ENCODE results near the gene EPB41L4A.

EPB41L4A gene

DNA sequence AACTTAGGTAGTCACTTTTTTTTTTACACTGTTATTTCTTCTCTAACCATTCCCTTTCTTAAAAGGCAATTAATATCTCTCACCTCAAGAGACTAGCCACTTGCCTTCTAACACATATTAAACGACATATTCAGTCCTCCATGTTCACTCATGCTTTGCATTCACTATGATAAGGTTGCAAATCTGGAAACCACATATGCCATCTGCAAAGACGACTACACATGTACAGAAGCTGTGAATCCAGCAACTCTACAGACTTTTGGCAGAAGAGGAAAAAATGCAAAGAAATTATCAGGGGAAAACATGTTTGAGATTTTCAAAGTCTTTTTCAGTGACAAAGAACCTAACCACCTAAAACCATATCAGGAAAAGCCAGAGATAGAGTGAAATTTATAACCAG lies 112.1 kb downstream of the EPB41L4A start:
- H3K27ac ChIP-seq = no peak overlapping the region
- TF ChIP-seq ZFX (IDR thresholded peaks at IDR 0.05; ENCODE audit: borderline replicate concordance) = no peak
- TF ChIP-seq, protein P1, sequence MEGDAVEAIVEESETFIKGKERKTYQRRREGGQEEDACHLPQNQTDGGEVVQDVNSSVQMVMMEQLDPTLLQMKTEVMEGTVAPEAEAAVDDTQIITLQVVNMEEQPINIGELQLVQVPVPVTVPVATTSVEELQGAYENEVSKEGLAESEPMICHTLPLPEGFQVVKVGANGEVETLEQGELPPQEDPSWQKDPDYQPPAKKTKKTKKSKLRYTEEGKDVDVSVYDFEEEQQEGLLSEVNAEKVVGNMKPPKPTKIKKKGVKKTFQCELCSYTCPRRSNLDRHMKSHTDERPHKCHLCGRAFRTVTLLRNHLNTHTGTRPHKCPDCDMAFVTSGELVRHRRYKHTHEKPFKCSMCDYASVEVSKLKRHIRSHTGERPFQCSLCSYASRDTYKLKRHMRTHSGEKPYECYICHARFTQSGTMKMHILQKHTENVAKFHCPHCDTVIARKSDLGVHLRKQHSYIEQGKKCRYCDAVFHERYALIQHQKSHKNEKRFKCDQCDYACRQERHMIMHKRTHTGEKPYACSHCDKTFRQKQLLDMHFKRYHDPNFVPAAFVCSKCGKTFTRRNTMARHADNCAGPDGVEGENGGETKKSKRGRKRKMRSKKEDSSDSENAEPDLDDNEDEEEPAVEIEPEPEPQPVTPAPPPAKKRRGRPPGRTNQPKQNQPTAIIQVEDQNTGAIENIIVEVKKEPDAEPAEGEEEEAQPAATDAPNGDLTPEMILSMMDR (IDR thresholded peaks at IDR 0.05) = no peak

GRCh38 chr5:112304743-112305142 lies 114.3 kb downstream of the EPB41L4A start:
- no peak for TF ChIP-seq ZFX (IDR thresholded peaks at IDR 0.05; ENCODE audit: borderline replicate concordance)
- TF ChIP-seq, protein P1 (IDR thresholded peaks at IDR 0.05) = no peak

GRCh38 chr5:112303685-112304084 lies 115.4 kb downstream of the EPB41L4A start:
- TF ChIP-seq, protein P1 (IDR thresholded peaks at IDR 0.05) = no peak
- no peak for TF ChIP-seq ZFX (IDR thresholded peaks at IDR 0.05; ENCODE audit: borderline replicate concordance)
- no peak overlapping the region for H3K27ac ChIP-seq

More at GRCh38 chr5:112304743-112305142, 114.3 kb downstream of the EPB41L4A start:
- H3K27ac ChIP-seq = no peak overlapping the region

DNA sequence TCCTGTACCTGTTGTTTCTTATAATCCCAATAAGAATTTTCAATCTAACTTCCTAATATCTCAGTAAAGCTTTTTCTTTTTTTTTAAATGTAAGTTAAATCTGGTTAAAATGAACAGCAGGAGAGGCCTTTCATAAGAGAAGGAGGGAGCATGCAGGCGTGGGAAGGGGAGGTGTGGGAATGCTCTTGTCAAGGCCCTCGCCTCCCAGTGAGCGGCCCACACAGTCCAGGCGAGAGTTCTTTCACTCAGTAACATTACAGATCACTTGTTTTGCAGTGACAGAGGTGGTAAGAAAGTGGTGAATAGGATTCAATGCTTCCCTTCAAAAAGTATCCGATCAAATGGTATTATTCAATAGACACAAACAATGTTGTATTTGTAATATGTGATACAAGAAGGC lies 125.0 kb downstream of the EPB41L4A start:
- no peak for TF ChIP-seq ZFX (IDR thresholded peaks at IDR 0.05; ENCODE audit: borderline replicate concordance)
- TF ChIP-seq, protein P1 (IDR thresholded peaks at IDR 0.05) = no peak
- H3K27ac ChIP-seq = no peak overlapping the region

GRCh38 chr5:112293587-112293986 lies 125.5 kb downstream of the EPB41L4A start:
- TF ChIP-seq ZFX (IDR thresholded peaks at IDR 0.05; ENCODE audit: borderline replicate concordance) = no peak
- TF ChIP-seq, protein P1 (IDR thresholded peaks at IDR 0.05) = no peak

GRCh38 chr5:112290691-112291090 lies 128.4 kb downstream of the EPB41L4A start:
- TF ChIP-seq, protein P1 (IDR thresholded peaks at IDR 0.05) = no peak
- TF ChIP-seq ZFX (IDR thresholded peaks at IDR 0.05; ENCODE audit: borderline replicate concordance) = no peak

More at GRCh38 chr5:112293587-112293986, 125.5 kb downstream of the EPB41L4A start:
- H3K27ac ChIP-seq = no peak overlapping the region

GRCh38 chr5:112289465-112289864 lies 129.6 kb downstream of the EPB41L4A start:
- H3K27ac ChIP-seq = no peak overlapping the region
- TF ChIP-seq, protein P1 (IDR thresholded peaks at IDR 0.05) = no peak
- no peak for TF ChIP-seq ZFX (IDR thresholded peaks at IDR 0.05; ENCODE audit: borderline replicate concordance)

More at GRCh38 chr5:112290691-112291090, 128.4 kb downstream of the EPB41L4A start:
- H3K27ac ChIP-seq = no peak overlapping the region
